ENCODE data around the gene SLC48A1.
"Not testable (repeated sequence)": the region's sequence is repeated elsewhere in the genome, so short reads cannot be mapped to it uniquely, and the experiment has no call there.

Gene SLC48A1

GRCh38 chr12:47794679-47795078 lies 21.6 kb downstream of the SLC48A1 start:
- no peak for DNase-seq

- DNase-seq = no peak
Measured at GRCh38 chr12:47795121-47795813, 22.2 kb downstream of the SLC48A1 start.

GRCh38 chr12:47795814-47796411 lies 22.9 kb downstream of the SLC48A1 start:
- DNase-seq = no peak

GRCh38 chr12:47797441-47797840 lies 24.4 kb downstream of the SLC48A1 start:
- DNase-seq = no peak

GRCh38 chr12:47798382-47798948 lies 25.4 kb downstream of the SLC48A1 start:
- no peak for DNase-seq

GRCh38 chr12:47799357-47799955 lies 26.4 kb downstream of the SLC48A1 start:
- no peak for DNase-seq

GRCh38 chr12:47800582-47800981 lies 27.5 kb downstream of the SLC48A1 start:
- DNase-seq = no peak

GRCh38 chr12:47801170-47801903 lies 28.3 kb downstream of the SLC48A1 start:
- no peak for DNase-seq

GRCh38 chr12:47801904-47802246 lies 28.8 kb downstream of the SLC48A1 start:
- DNase-seq = no peak

GRCh38 chr12:47802312-47802711 lies 29.3 kb downstream of the SLC48A1 start:
- DNase-seq = no peak

- no peak for DNase-seq
Measured at GRCh38 chr12:47803191-47803875, 30.3 kb downstream of the SLC48A1 start.

- no peak for DNase-seq
Measured at GRCh38 chr12:47804171-47804570, 31.1 kb downstream of the SLC48A1 start.

- DNase-seq = no peak
Measured at GRCh38 chr12:47805417-47805816, 32.4 kb downstream of the SLC48A1 start.

- DNase-seq = no peak
Measured at GRCh38 chr12:47807338-47807737, 34.3 kb downstream of the SLC48A1 start.

GRCh38 chr12:47808050-47808449 lies 35.0 kb downstream of the SLC48A1 start:
- peak; percentile 26 for DNase-seq

- no peak for DNase-seq
Measured at GRCh38 chr12:47808574-47809365, 35.7 kb downstream of the SLC48A1 start.

GRCh38 chr12:47809518-47809917 lies 36.5 kb downstream of the SLC48A1 start:
- not testable (repeated sequence) for DNase-seq

- DNase-seq = no peak
Measured at GRCh38 chr12:47811072-47811396, 38.0 kb downstream of the SLC48A1 start.

GRCh38 chr12:47811581-47812484 lies 38.8 kb downstream of the SLC48A1 start:
- DNase-seq = peak; percentile 77

GRCh38 chr12:47812797-47813510 lies 39.9 kb downstream of the SLC48A1 start:
- peak; percentile 94 for DNase-seq
